Keratinocyte (primary cell): ENCODE measurements around the gene GLI2. TPM values are rescaled to one million over a fixed set of nuclear protein-coding genes. Genes with fewer than 3 reads are reported as not detected.

ENCODE experiments used
- DNase-seq: peaks from one replicate; pipeline ENCODE4 v3.0.0-alpha.2; 2011; ENCODE audit warnings: low read depth, missing footprints, low spot score
- FAIRE-seq: peaks from 2 replicates; lab custom pipeline; 2011; peaks lifted over from hg19 to GRCh38; lab: Jason Lieb, UNC
- H2AFZ ChIP-seq: 2 replicates; pipeline ENCODE4 v1.6.0; 2012; ENCODE audit warnings: low read length, control low read depth, inconsistent platforms; ENCODE audit not compliant: control insufficient read depth
- H3K27ac ChIP-seq: 2 replicates; pipeline ENCODE4 v1.5.1; 2011; ENCODE audit warnings: low read length; ENCODE audit not compliant: control insufficient read depth, insufficient read depth
- H3K27me3 ChIP-seq: 3 replicates; pipeline ENCODE4 v1.6.0; 2011; ENCODE audit warnings: low read length; ENCODE audit not compliant: control insufficient read depth, insufficient read depth; ENCODE audit errors: extremely low read depth
- H3K36me3 ChIP-seq, 2 experiments: 2 replicates in 1 of 2; 3 replicates in 1 of 2; pipeline ENCODE4 v1.5.1; 2011; ENCODE audit warnings: low read length in 2 of 2, mild to moderate bottlenecking in 1 of 2; ENCODE audit not compliant: control insufficient read depth in 2 of 2, insufficient read depth in 2 of 2; ENCODE audit errors: extremely low read depth in 1 of 2
- H3K4me1 ChIP-seq: 3 replicates; pipeline ENCODE4 v1.5.1; 2011; ENCODE audit warnings: low read length; ENCODE audit not compliant: control insufficient read depth, insufficient read depth; ENCODE audit errors: extremely low read depth
- H3K4me2 ChIP-seq: 3 replicates; pipeline ENCODE4 v1.6.0; 2011; ENCODE audit warnings: low read depth, low read length; ENCODE audit not compliant: control insufficient read depth, insufficient read depth; ENCODE audit errors: extremely low read depth
- H3K4me3 ChIP-seq, 3 experiments: fragments of 200-600 bp in 1 of 3; sonication (generic) in 1 of 3; 2 replicates in 2 of 3; 3 replicates in 1 of 3; pipeline ENCODE4 v1.5.1; 2011 to 2016; ENCODE audit warnings: low read length in 3 of 3, mild to moderate bottlenecking in 3 of 3, control low read depth in 2 of 3, inconsistent platforms in 1 of 3, low read depth in 1 of 3, mixed read lengths in 1 of 3, mixed run types in 1 of 3, moderate library complexity in 1 of 3; ENCODE audit not compliant: control insufficient read depth in 2 of 3, insufficient read depth in 2 of 3; ENCODE audit errors: extremely low read depth in 1 of 3
- H3K79me2 ChIP-seq: 2 replicates; pipeline ENCODE4 v1.6.0; 2012; ENCODE audit warnings: low read length; ENCODE audit not compliant: control insufficient read depth, insufficient read depth
- H3K9ac ChIP-seq: 3 replicates; pipeline ENCODE4 v1.6.0; 2011; ENCODE audit warnings: low read length; ENCODE audit not compliant: control insufficient read depth, insufficient read depth; ENCODE audit errors: extremely low read depth
- H3K9me1 ChIP-seq: 3 replicates; pipeline ENCODE4 v1.6.0; 2011; ENCODE audit warnings: low read length; ENCODE audit not compliant: control insufficient read depth, insufficient read depth; ENCODE audit errors: extremely low read depth
- H3K9me3 ChIP-seq: 2 replicates; pipeline ENCODE4 v1.5.1; 2012; ENCODE audit warnings: low read depth, low read length; ENCODE audit not compliant: control insufficient read depth
- H4K20me1 ChIP-seq: 3 replicates; pipeline ENCODE4 v1.6.0; 2011; ENCODE audit warnings: low read length; ENCODE audit not compliant: control insufficient read depth, insufficient read depth; ENCODE audit errors: extremely low read depth
- EZH2 ChIP-seq: IDR thresholded peaks from one replicate; pipeline ENCODE4 v1.6.1; 2012; ENCODE audit warnings: inconsistent platforms, mild to moderate bottlenecking, low read length, moderate library complexity
- dilution Hi-C: fragments of 300-500 bp; cut with MboI; formaldehyde crosslinking; loops from one replicate; pipeline ENCODE4 v1.7.0; 2020; ENCODE audit warnings: low sequenced_read_pairs; ENCODE audit not compliant: extremely low pct_ligation_motif_present
- polyA plus RNA-seq, 5 experiments: library from polyadenylated mRNA; depleted of rRNA in 3 of 5; stranded (reverse) in 3 of 5; stranded (forward) in 1 of 5; unstranded in 1 of 5; fragments of >200 nt; gene quantifications; 1 replicate in 1 of 5; 2 replicates in 3 of 5; 3 replicates in 1 of 5; pipeline versions ENCODE4 v1.2.1 to v1.2.3, GENCODE V29; 2011 to 2012; ENCODE audit warnings: missing spikeins in 2 of 5, low read depth in 1 of 5, low replicate concordance in 1 of 5
- TF ChIP-seq, protein P1 (sequence below), 3 experiments: IDR thresholded peaks in 1 of 3; conservative IDR thresholded peaks in 1 of 3; optimal IDR thresholded peaks in 1 of 3; 2 replicates in 2 of 3; 3 replicates in 1 of 3; pipeline versions ENCODE3 to v1.5.1; 2011; ENCODE audit warnings: low read length in 3 of 3, mild to moderate bottlenecking in 3 of 3, moderate library complexity in 2 of 3, control low read depth in 1 of 3, inconsistent platforms in 1 of 3; ENCODE audit not compliant: insufficient read depth in 2 of 3; ENCODE audit errors: extremely low read depth in 1 of 3

GLI2 gene
- polyA plus RNA-seq, 1 donor (not counting 4 experiments of a cell fraction or from before 2014, with no cell fraction given) = 0.04 TPM

DNA sequence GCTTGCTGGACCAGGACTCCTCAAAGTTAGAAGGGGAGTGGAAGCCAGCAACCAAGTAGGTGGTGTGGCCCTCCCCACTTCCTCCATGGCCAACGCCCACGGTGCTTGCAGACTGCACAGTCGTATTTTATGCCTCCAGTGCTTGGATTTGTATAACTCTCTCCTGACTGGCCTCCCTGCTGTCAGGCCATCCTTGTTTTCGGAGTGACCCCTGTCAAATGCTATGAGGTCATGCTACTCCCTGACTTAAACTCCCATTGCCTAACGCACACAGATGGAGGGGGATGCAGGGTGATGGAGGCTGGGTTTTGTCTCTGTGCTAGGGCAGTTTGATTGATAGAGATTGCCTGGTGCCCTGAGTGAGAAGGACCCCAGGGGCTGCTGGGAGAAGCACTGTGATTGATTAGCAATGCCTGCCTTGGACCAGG lies 36.1 kb downstream of the GLI2 start:
- Histone ChIP-seq H3K4me3 (no peak overlapping the region), H3K79me2 (no peaks in the 10 kb centered on the region), H3K27me3 (no peaks in the 10 kb centered on the region), H3K9me3 (no peaks in the 10 kb centered on the region), H3K36me3 (no peaks in the 10 kb centered on the region), H3K4me2 (no peak overlapping the region), H3K9ac (no peak overlapping the region), H3K4me1 (no peaks in the 10 kb centered on the region), H2AFZ (no peak overlapping the region), H3K27ac (no peak overlapping the region), H4K20me1 (no peaks in the 10 kb centered on the region), H3K9me1 (no peaks in the 10 kb centered on the region)
- dilution Hi-C loops = no loop called here
- TF ChIP-seq EZH2 = no peak
- TF ChIP-seq, protein P1, sequence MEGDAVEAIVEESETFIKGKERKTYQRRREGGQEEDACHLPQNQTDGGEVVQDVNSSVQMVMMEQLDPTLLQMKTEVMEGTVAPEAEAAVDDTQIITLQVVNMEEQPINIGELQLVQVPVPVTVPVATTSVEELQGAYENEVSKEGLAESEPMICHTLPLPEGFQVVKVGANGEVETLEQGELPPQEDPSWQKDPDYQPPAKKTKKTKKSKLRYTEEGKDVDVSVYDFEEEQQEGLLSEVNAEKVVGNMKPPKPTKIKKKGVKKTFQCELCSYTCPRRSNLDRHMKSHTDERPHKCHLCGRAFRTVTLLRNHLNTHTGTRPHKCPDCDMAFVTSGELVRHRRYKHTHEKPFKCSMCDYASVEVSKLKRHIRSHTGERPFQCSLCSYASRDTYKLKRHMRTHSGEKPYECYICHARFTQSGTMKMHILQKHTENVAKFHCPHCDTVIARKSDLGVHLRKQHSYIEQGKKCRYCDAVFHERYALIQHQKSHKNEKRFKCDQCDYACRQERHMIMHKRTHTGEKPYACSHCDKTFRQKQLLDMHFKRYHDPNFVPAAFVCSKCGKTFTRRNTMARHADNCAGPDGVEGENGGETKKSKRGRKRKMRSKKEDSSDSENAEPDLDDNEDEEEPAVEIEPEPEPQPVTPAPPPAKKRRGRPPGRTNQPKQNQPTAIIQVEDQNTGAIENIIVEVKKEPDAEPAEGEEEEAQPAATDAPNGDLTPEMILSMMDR (optimal IDR thresholded peaks at IDR 0.05 in 1 of 3, IDR thresholded peaks at IDR 0.05 in 1 of 3, conservative IDR thresholded peaks at IDR 0.05 in 1 of 3; ENCODE audit: extremely low read depth in 1 of 3, insufficient read depth in 2 of 3, low read length in 3 of 3) = no peak
- FAIRE-seq = no peak
- no peak for DNase-seq

DNA sequence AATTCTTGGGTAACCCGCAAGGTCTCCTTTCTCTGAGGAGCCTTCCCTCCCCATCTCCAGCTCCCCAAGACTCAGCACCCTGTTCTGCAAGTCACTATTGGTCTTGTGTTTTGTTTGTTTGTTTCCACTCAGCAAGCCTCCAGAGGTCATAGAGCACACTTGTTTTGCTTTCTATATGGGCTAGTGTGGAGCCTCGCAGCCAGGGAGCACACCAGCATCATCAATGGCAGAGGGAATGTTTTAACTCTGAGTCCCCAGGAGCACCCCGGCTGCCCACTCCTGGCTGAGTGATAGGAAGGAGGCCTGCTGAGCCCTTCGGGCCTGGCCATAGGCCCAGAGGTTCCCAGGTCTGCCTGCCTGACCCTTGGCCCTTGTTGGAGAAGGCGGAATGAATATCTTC lies 36.6 kb downstream of the GLI2 start:
- FAIRE-seq = no peak
- Histone ChIP-seq H3K4me2 (no peak overlapping the region), H3K9me1 (no peaks in the 10 kb centered on the region), H3K79me2 (no peaks in the 10 kb centered on the region), H4K20me1 (no peaks in the 10 kb centered on the region), H3K36me3 (no peaks in the 10 kb centered on the region), H3K9ac (no peak overlapping the region), H3K27me3 (no peaks in the 10 kb centered on the region), H2AFZ (no peak overlapping the region), H3K27ac (no peak overlapping the region), H3K4me3 (no peak overlapping the region), H3K9me3 (no peaks in the 10 kb centered on the region), H3K4me1 (no peaks in the 10 kb centered on the region)
- dilution Hi-C loops = no loop called here
- no peak for DNase-seq
- TF ChIP-seq, protein P1 (optimal IDR thresholded peaks at IDR 0.05 in 1 of 3, IDR thresholded peaks at IDR 0.05 in 1 of 3, conservative IDR thresholded peaks at IDR 0.05 in 1 of 3; ENCODE audit: extremely low read depth in 1 of 3, insufficient read depth in 2 of 3, low read length in 3 of 3) = no peak
- TF ChIP-seq EZH2 = no peak
